HepG2 (cell line): Measurements from ENCODE around the gene MPP3. TPM values are rescaled to one million over a fixed set of nuclear protein-coding genes. Genes with fewer than 3 reads are reported as not detected.

Experiments
- ATAC-seq: fragments of 200-7000 bp; cut with Tn5 transposase; 3 replicates; pipeline ENCODE4 v1.9.1; 2020; ENCODE audit warnings: mild to moderate bottlenecking, moderate library complexity
- BruUV-seq: library from RNA; stranded (reverse); fragments of 400-500 nt; replicated peaks from 2 replicates; lab custom pipeline; 2021; lab: Mats Ljungman, UMichigan
- CTCF ChIA-PET: fragments of 300-600 bp; formaldehyde crosslinking; extraction: SDS; loops from one replicate; lab custom pipeline; 2021; ENCODE audit warnings: low total read pairs, inconsistent platforms, low intra/inter-chr PET ratio; lab: Yijun Ruan, JAX
- POLR2A ChIA-PET: fragments of 350-600 bp; sonication (Branson Sonifier 250); formaldehyde crosslinking; loops from one replicate; lab custom pipeline; 2020; ENCODE audit warnings: antibody characterized with exemption, inconsistent platforms; lab: Yijun Ruan, JAX
- DNase-seq: peaks from one replicate; pipeline ENCODE4 v3.0.0-alpha.2; 2015; ENCODE audit warnings: low spot score
- FAIRE-seq: peaks from 3 replicates; lab custom pipeline; 2011; peaks lifted over from hg19 to GRCh38; lab: Jason Lieb, UNC
- H2AFZ ChIP-seq: one replicate; pipeline ENCODE4 v1.6.1; 2011; ENCODE audit warnings: low read length, inconsistent platforms
- H3K27ac ChIP-seq: fragments of 300-600 bp; 3 replicates; pipeline ENCODE4 v1.8.0; 2011; ENCODE audit warnings: mixed run types, mild to moderate bottlenecking, mixed read lengths, low read length, inconsistent platforms; ENCODE audit not compliant: insufficient read depth; ENCODE audit errors: extremely low read length
- H3K27me3 ChIP-seq, 2 experiments: fragments of 200-600 bp in 1 of 2; 2 replicates in 1 of 2; 3 replicates in 1 of 2; pipeline versions ENCODE4 v1.6.0 to v1.8.0; 2011; ENCODE audit warnings: low read length in 2 of 2, mild to moderate bottlenecking in 2 of 2, moderate library complexity in 2 of 2, inconsistent platforms in 1 of 2; ENCODE audit not compliant: insufficient read depth in 2 of 2, control insufficient read depth in 1 of 2
- H3K36me3 ChIP-seq, 2 experiments: fragments of 200-600 bp in 1 of 2; replicated peaks in 1 of 2; 2 replicates in 1 of 2; 3 replicates in 1 of 2; pipeline versions ENCODE4 v1.5.1 to v1.8.0; 2011; ENCODE audit warnings: low read length in 2 of 2, inconsistent platforms in 1 of 2; ENCODE audit not compliant: insufficient read depth in 2 of 2, control insufficient read depth in 1 of 2
- H3K4me1 ChIP-seq: 2 replicates; pipeline ENCODE4 v1.5.1; 2012; ENCODE audit warnings: low read length, inconsistent platforms; ENCODE audit not compliant: insufficient read depth
- H3K4me2 ChIP-seq: 2 replicates; pipeline ENCODE4 v1.6.0; 2011; ENCODE audit warnings: low read depth, low read length, inconsistent platforms
- H3K4me3 ChIP-seq, 3 experiments: fragments of 200-600 bp in 1 of 3; sonication (generic), shearing (Covaris generic) in 1 of 3; replicated peaks in 1 of 3; 2 replicates each; pipeline ENCODE4 v1.5.1; 2011 to 2016; ENCODE audit warnings: low read length in 3 of 3, inconsistent platforms in 2 of 3, low read depth in 2 of 3, mild to moderate bottlenecking in 2 of 3, control low read depth in 1 of 3, mixed read lengths in 1 of 3; ENCODE audit not compliant: insufficient read depth in 1 of 3
- H3K79me2 ChIP-seq: one replicate; pipeline ENCODE4 v1.6.1; 2011; ENCODE audit warnings: low read length, inconsistent platforms; ENCODE audit not compliant: insufficient read depth
- H3K9ac ChIP-seq: 2 replicates; pipeline ENCODE4 v1.6.0; 2011; ENCODE audit warnings: mild to moderate bottlenecking, low read depth, low read length, inconsistent platforms; ENCODE audit not compliant: insufficient read depth
- H3K9me3 ChIP-seq: 2 replicates; pipeline ENCODE4 v1.5.1; 2012; ENCODE audit warnings: mild to moderate bottlenecking, low read length
- H4K20me1 ChIP-seq: 2 replicates; pipeline ENCODE4 v1.6.0; 2011; ENCODE audit warnings: inconsistent platforms, mild to moderate bottlenecking, low read length, moderate library complexity; ENCODE audit not compliant: insufficient read depth
- CREBL2 ChIP-seq: sonication (generic); formaldehyde crosslinking; IDR thresholded peaks from 2 replicates; pipeline ENCODE4 v1.8.1; 2023; ENCODE audit warnings: missing genetic modification reagents, mild to moderate bottlenecking, borderline replicate concordance
- GMEB2 ChIP-seq: IDR thresholded peaks from 2 replicates; pipeline ENCODE4 v1.6.1; 2016; ENCODE audit warnings: missing biosample characterization, missing genetic modification reagents, low read depth
- HBP1 ChIP-seq: IDR thresholded peaks from 2 replicates; pipeline ENCODE4 v1.6.1; 2016; ENCODE audit warnings: low read depth, control low read depth
- HMGXB4 ChIP-seq, 2 experiments: sonication (generic) in 1 of 2; formaldehyde crosslinking in 1 of 2; IDR thresholded peaks; 2 replicates each; pipeline versions ENCODE4 v1.4.0 to v1.6.1; 2018 to 2020; ENCODE audit warnings: missing genetic modification reagents in 2 of 2, borderline replicate concordance in 1 of 2, low read depth in 1 of 2, mild to moderate bottlenecking in 1 of 2, missing biosample characterization in 1 of 2
- MIER2 ChIP-seq: IDR thresholded peaks from 2 replicates; pipeline ENCODE4 v1.6.1; 2016; ENCODE audit warnings: missing biosample characterization, missing genetic modification reagents
- RFX3 ChIP-seq: IDR thresholded peaks from 2 replicates; pipeline ENCODE4 v1.6.1; 2016; ENCODE audit warnings: missing biosample characterization, missing genetic modification reagents
- SATB2 ChIP-seq: sonication (generic); formaldehyde crosslinking; IDR thresholded peaks from 2 replicates; pipeline ENCODE4 v1.5.0; 2020; ENCODE audit warnings: missing genetic modification reagents
- SKI ChIP-seq: fragments of 450-650 bp; IDR thresholded peaks from one replicate; pipeline ENCODE4 v1.6.1; 2018; ENCODE audit warnings: mild to moderate bottlenecking; ENCODE audit not compliant: partially characterized antibody
- TBX2 ChIP-seq: sonication (generic); formaldehyde crosslinking; IDR thresholded peaks from 2 replicates; pipeline ENCODE4 v1.5.0; 2020; ENCODE audit warnings: missing genetic modification reagents, mild to moderate bottlenecking, borderline replicate concordance
- TOE1 ChIP-seq: sonication (generic); formaldehyde crosslinking; IDR thresholded peaks from 2 replicates; pipeline ENCODE4 v1.4.0; 2020; ENCODE audit warnings: mild to moderate bottlenecking, missing genetic modification reagents
- ZBTB34 ChIP-seq: sonication (generic); formaldehyde crosslinking; IDR thresholded peaks from 2 replicates; pipeline ENCODE4 v1.8.0; 2022; ENCODE audit warnings: mild to moderate bottlenecking, missing genetic modification reagents
- ZNF282 ChIP-seq: fragments of 450-650 bp; IDR thresholded peaks from 2 replicates; pipeline ENCODE4 v1.6.1; 2018; ENCODE audit not compliant: partially characterized antibody
- ZNF329 ChIP-seq: sonication (generic); formaldehyde crosslinking; IDR thresholded peaks from 2 replicates; pipeline ENCODE4 v1.9.0; 2021; ENCODE audit warnings: low read depth, mild to moderate bottlenecking, missing genetic modification reagents
- ZNF362 ChIP-seq: sonication (generic); formaldehyde crosslinking; IDR thresholded peaks from 2 replicates; pipeline ENCODE4 v1.4.0; 2020; ENCODE audit warnings: missing genetic modification reagents, mild to moderate bottlenecking, borderline replicate concordance
- ZNF431 ChIP-seq: sonication (generic); formaldehyde crosslinking; IDR thresholded peaks from 2 replicates; pipeline ENCODE4 v1.9.0; 2022; ENCODE audit warnings: missing genetic modification reagents, low read depth, mild to moderate bottlenecking, borderline replicate concordance
- ZSCAN30 ChIP-seq: sonication (generic); formaldehyde crosslinking; IDR thresholded peaks from 2 replicates; pipeline ENCODE4 v1.5.0; 2020; ENCODE audit warnings: mild to moderate bottlenecking, missing genetic modification reagents
- WGBS: methylation state at CpG from one replicate; pipeline ENCODE4 v1.1.6; 2017; ENCODE audit warnings: low lambda C conversion rate; 5-methylcytosine and 5-hydroxymethylcytosine counted together
- in situ Hi-C: cut with HindIII; loops from 2 replicates; pipeline ENCODE4 v1.10.0; 2017; ENCODE audit warnings: low pct_unique_long_range_greater_than_20kb; ENCODE audit not compliant: extremely low pct_ligation_motif_present
- intact Hi-C: fragments of 100-400 bp; cut with micrococcal nuclease; formaldehyde crosslinking; loops from one replicate; pipeline ENCODE4 v1.10.0; 2022; ENCODE audit not compliant: unreplicated experiment
- polyA plus RNA-seq, 8 experiments: library from polyadenylated mRNA; depleted of rRNA in 3 of 8; stranded (reverse) in 7 of 8; unstranded in 1 of 8; fragments of >200 nt; fragmentation: Illumina TruSeq in 4 of 8; extraction: Trizol in 4 of 8; gene quantifications; 2 replicates each; pipeline versions ENCODE4 v1.2.1 to v1.2.3, GENCODE V29; 2011 to 2016; ENCODE audit warnings: low read depth in 4 of 8, missing spikeins in 1 of 8, mixed read lengths in 1 of 8; ENCODE audit not compliant: insufficient read depth in 1 of 8
- total RNA-seq, 5 experiments: library from RNA; depleted of rRNA; stranded (reverse); fragments of >200 nt; fragmentation: Illumina TruSeq; extraction: Trizol; gene quantifications; 2 replicates each; pipeline ENCODE4 v1.2.3, GENCODE V29; 2016; ENCODE audit warnings: low read depth in 1 of 5

The MPP3 gene
- total and polyA plus RNA-seq, 2 of the 13 experiments (the other 11 are each of a cell fraction or from before 2014, with no cell fraction given), result 0.91 to 1.8 TPM

- TF ChIP-seq HMGXB4 (CRISPR knock-in tag; IDR thresholded peaks at IDR 0.05; ENCODE audit: borderline replicate concordance in 1 of 2, low read depth in 1 of 2), result no peak
- TF ChIP-seq, all 625 proteins: peak for 0
Measured at GRCh38 chr17:43849116-43849515, 16.2 kb upstream of the MPP3 start (continued).

- Histone ChIP-seq H3K4me3 (no peak overlapping the region), H3K79me2 (no peaks in the 10 kb centered on the region), H3K9ac (no peak overlapping the region), H3K36me3 (no peaks in the 10 kb centered on the region), H3K4me1 (peaks cover 13% of the 10 kb centered on the region), H3K27me3 (peaks cover 4 to 42% of the 10 kb centered on the region in 2 experiments; a peak in 3 of 5 replicates), H3K27ac (no peak overlapping the region), H4K20me1 (no peaks in the 10 kb centered on the region), H3K9me3 (no peaks in the 10 kb centered on the region), H3K4me2 (no peak overlapping the region), H2AFZ (no peak overlapping the region)
- TF ChIP-seq GMEB2 (CRISPR knock-in tag) (no peak), SKI (no peak), ZNF362 (CRISPR knock-in tag) (no peak), RFX3 (no peak), SATB2 (no peak), ZNF282 (no peak), ZSCAN30 (CRISPR knock-in tag) (no peak), MIER2 (no peak), CREBL2 (no peak), ZBTB34 (CRISPR knock-in tag) (no peak), HBP1 (CRISPR knock-in tag) (no peak), ZNF329 (no peak), TOE1 (CRISPR knock-in tag) (no peak), TBX2 (CRISPR knock-in tag) (no peak), ZNF431 (CRISPR knock-in tag) (no peak)
- 42% methylated on average over 10 of the region's 10 CpGs for WGBS
- in situ Hi-C loops, result loop anchor here (5.0 kb wide), 1 partner anchor 56 kb away; no protein-coding TSS in a partner anchor
- FAIRE-seq, result no peak
- intact Hi-C loops, result no loop called here
- no peak for DNase-seq
- ATAC-seq, result no peak
- ChIA-PET CTCF (no interaction called here), POLR2A (no interaction called here)
- no TSS peak for BruUV-seq
Measured at GRCh38 chr17:43848601-43849000, 15.7 kb upstream of the MPP3 start.
